Frontal cortex (tissue), 4 donors: ENCODE results near the gene GARRE1. TPM values are rescaled to one million over a fixed set of nuclear protein-coding genes. Genes with fewer than 3 reads are reported as not detected.
A peak's percentile ranks its signal among the peaks of the same experiment; 100 is the strongest.
"Not testable (repeated sequence)": the region's sequence is repeated elsewhere in the genome, so short reads cannot be mapped to it uniquely, and the experiment has no call there.

Source experiments
- DNase-seq, 2 donors: peaks; one replicate each; pipeline ENCODE4 v3.0.0; 2012; ENCODE audit warnings: low spot score in 2 of 2
- FAIRE-seq: peaks from 2 replicates; lab custom pipeline; 2012; peaks lifted over from hg19 to GRCh38; lab: Jason Lieb, UNC
- total RNA-seq: library from RNA; depleted of rRNA; stranded (reverse); fragments of >200 nt; gene quantifications from one replicate; pipeline ENCODE4 v1.2.3, GENCODE V29; 2014
- donor health status: control.
- donor health status: control.
- donor health status: control.

The GARRE1 gene
- total RNA-seq, 1 donor from 2014 or later, result 17.1 TPM

- no peak for DNase-seq
- FAIRE-seq, result no peak
Observed at GRCh38 chr19:34228762-34229161, 25.6 kb upstream of the GARRE1 start.

GRCh38 chr19:34229721-34230120 lies 24.6 kb upstream of the GARRE1 start:
- FAIRE-seq (no peak), DNase-seq (no peak)

- FAIRE-seq, result no peak
Observed at GRCh38 chr19:34230820-34231219, 23.5 kb upstream of the GARRE1 start.

GRCh38 chr19:34231439-34231838 lies 22.9 kb upstream of the GARRE1 start:
- FAIRE-seq (no peak), DNase-seq (no peak)

More at GRCh38 chr19:34230820-34231219, 23.5 kb upstream of the GARRE1 start:
- DNase-seq, result no peak

GRCh38 chr19:34232566-34233481 lies 21.5 kb upstream of the GARRE1 start:
- DNase-seq (peak in 1 of 2 donors; percentile 67), FAIRE-seq (no peak)

GRCh38 chr19:34235425-34235940 lies 18.9 kb upstream of the GARRE1 start:
- DNase-seq (no peak), FAIRE-seq (no peak)

GRCh38 chr19:34236035-34236987 lies 18.0 kb upstream of the GARRE1 start:
- DNase-seq (no peak), FAIRE-seq (no peak)

- FAIRE-seq (no peak), DNase-seq (no peak)
Observed at GRCh38 chr19:34237283-34237682, 17.1 kb upstream of the GARRE1 start.

GRCh38 chr19:34237939-34238338 lies 16.4 kb upstream of the GARRE1 start:
- FAIRE-seq (no peak), DNase-seq (no peak)

- DNase-seq, result no peak
- no peak for FAIRE-seq
Observed at GRCh38 chr19:34241513-34242337, 12.6 kb upstream of the GARRE1 start.

- not testable (repeated sequence) for FAIRE-seq, DNase-seq
Observed at GRCh38 chr19:34243138-34243875, 11.0 kb upstream of the GARRE1 start.

- no peak for DNase-seq
- FAIRE-seq, result no peak
Observed at GRCh38 chr19:34243876-34244578, 10.3 kb upstream of the GARRE1 start.

- no peak for FAIRE-seq
Observed at GRCh38 chr19:34244611-34245299, 9.6 kb upstream of the GARRE1 start.

GRCh38 chr19:34246340-34246739 lies 8.0 kb upstream of the GARRE1 start:
- FAIRE-seq (no peak), DNase-seq (no peak)

More at GRCh38 chr19:34244611-34245299, 9.6 kb upstream of the GARRE1 start:
- DNase-seq, result no peak

GRCh38 chr19:34248941-34249340 lies 5.4 kb upstream of the GARRE1 start:
- DNase-seq (no peak), FAIRE-seq (no peak)

- FAIRE-seq, DNase-seq: not testable (repeated sequence)
Observed at GRCh38 chr19:34253167-34253566, 1.2 kb upstream of the GARRE1 start.

GRCh38 chr19:34253681-34254045 lies 691 bp upstream of the GARRE1 start:
- not testable (repeated sequence) for DNase-seq, FAIRE-seq
